H54 (cell line): ENCODE measurements around the gene GNG7.
A peak's percentile ranks its signal among the peaks of the same experiment; 100 is the strongest.
"Not testable (repeated sequence)": the region's sequence is repeated elsewhere in the genome, so short reads cannot be mapped to it uniquely, and the experiment has no call there.

Source experiments
- DNase-seq: peaks from one replicate; pipeline ENCODE4 v3.0.0; 2011; ENCODE audit warnings: low spot score, mixed read lengths; ENCODE audit not compliant: insufficient read length
- FAIRE-seq: peaks from 3 replicates; lab custom pipeline; 2011; peaks lifted over from hg19 to GRCh38; lab: Jason Lieb, UNC
- POLR2A ChIP-seq: IDR thresholded peaks from 2 replicates; pipeline ENCODE4 v1.6.1; 2011; ENCODE audit warnings: low read depth, mild to moderate bottlenecking, low read length

The GNG7 gene

GRCh38 chr19:2659856-2660432 lies 42.5 kb downstream of the GNG7 start:
- DNase-seq (no peak), FAIRE-seq (no peak)
- no peak for TF ChIP-seq POLR2A

- FAIRE-seq = no peak
- DNase-seq = no peak
- no peak for TF ChIP-seq POLR2A
These were observed 46.0 kb downstream of the GNG7 start for GRCh38 chr19:2656533-2656932.

- FAIRE-seq (no peak), DNase-seq (no peak)
- TF ChIP-seq POLR2A = no peak
These were observed 48.5 kb downstream of the GNG7 start for GRCh38 chr19:2653710-2654707.

GRCh38 chr19:2653218-2653617 lies 49.3 kb downstream of the GNG7 start:
- FAIRE-seq (no peak), DNase-seq (no peak)
- no peak for TF ChIP-seq POLR2A

GRCh38 chr19:2652504-2653099 lies 49.9 kb downstream of the GNG7 start:
- DNase-seq (no peak), FAIRE-seq (no peak)
- TF ChIP-seq POLR2A = no peak

- not testable (repeated sequence) for FAIRE-seq, DNase-seq
These were observed 51.3 kb downstream of the GNG7 start for GRCh38 chr19:2651002-2651733.

- TF ChIP-seq POLR2A = no peak
- DNase-seq = no peak
- no peak for FAIRE-seq
These were observed 52.0 kb downstream of the GNG7 start for GRCh38 chr19:2650515-2650914.

GRCh38 chr19:2648528-2648937 lies 54.0 kb downstream of the GNG7 start:
- no peak for TF ChIP-seq POLR2A
- FAIRE-seq (no peak), DNase-seq (peak; percentile 98)

GRCh38 chr19:2648099-2648498 lies 54.4 kb downstream of the GNG7 start:
- TF ChIP-seq POLR2A = no peak
- no peak for FAIRE-seq
- DNase-seq = no peak

GRCh38 chr19:2646866-2647535 lies 55.5 kb downstream of the GNG7 start:
- DNase-seq (no peak), FAIRE-seq (no peak)
- no peak for TF ChIP-seq POLR2A

GRCh38 chr19:2645826-2646225 lies 56.7 kb downstream of the GNG7 start:
- TF ChIP-seq POLR2A = no peak
- FAIRE-seq (no peak), DNase-seq (no peak)

- not testable (repeated sequence) for FAIRE-seq
These were observed 59.3 kb downstream of the GNG7 start for GRCh38 chr19:2643123-2643737.

GRCh38 chr19:2641332-2641698 lies 61.2 kb downstream of the GNG7 start:
- FAIRE-seq (no peak), DNase-seq (no peak)
- TF ChIP-seq POLR2A = no peak

More at GRCh38 chr19:2643123-2643737, 59.3 kb downstream of the GNG7 start:
- not testable (repeated sequence) for DNase-seq
